Astrocyte (in vitro differentiated cells and primary cell): ENCODE measurements around the gene WSCD2.

Experiments used
- CTCF ChIP-seq: IDR thresholded peaks from 2 replicates; pipeline ENCODE4 v1.5.1; 2011; ENCODE audit warnings: low read depth, mild to moderate bottlenecking, inconsistent platforms, low read length, moderate library complexity; ENCODE audit not compliant: insufficient read depth
- EZH2 ChIP-seq: IDR thresholded peaks from 2 replicates; pipeline ENCODE4 v1.6.1; 2012; ENCODE audit warnings: mild to moderate bottlenecking, low read length, inconsistent platforms; ENCODE audit not compliant: insufficient read depth

GRCh38 chr12:108199106-108199505, 70.0 kb downstream of the WSCD2 start:
- TF ChIP-seq CTCF: no peak
- no peak for TF ChIP-seq EZH2
